HG03520 (cell line): ENCODE measurements around the gene AMPH.

ENCODE experiments used
- ATAC-seq: cut with Tn5 transposase; IDR thresholded peaks from one replicate; pipeline ENCODE4 v1.9.1; 2021; ENCODE audit warnings: mild to moderate bottlenecking, moderate library complexity; ENCODE audit not compliant: unreplicated experiment

AMPH gene

GRCh38 chr7:38630720-38631673, at the start of gene AMPH:
TSS of gene AMPH (minus strand) at chr7:38631373. CDS start at chr7:38631351, 22 bp downstream.
- ATAC-seq: no peak

DNA sequence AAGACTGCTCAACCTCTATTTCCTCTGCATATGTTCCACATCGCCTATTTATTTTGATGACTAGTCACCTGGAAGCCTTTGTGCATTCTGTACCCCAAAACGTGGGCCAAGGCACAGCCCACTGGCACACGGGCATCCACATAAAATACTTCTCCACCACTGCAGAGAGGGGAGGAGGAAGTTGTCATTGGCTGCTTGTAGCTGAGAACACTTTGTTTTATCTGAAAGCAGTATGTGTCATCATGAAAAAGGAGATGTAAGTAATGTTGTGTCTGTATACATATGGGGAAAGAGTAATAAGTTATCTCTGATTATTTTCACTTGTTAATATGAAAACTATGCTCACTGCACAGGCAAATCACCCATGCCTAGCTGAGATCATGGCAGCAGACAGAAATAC, 48.2 kb upstream of the AMPH start:
- ATAC-seq: no peak

DNA sequence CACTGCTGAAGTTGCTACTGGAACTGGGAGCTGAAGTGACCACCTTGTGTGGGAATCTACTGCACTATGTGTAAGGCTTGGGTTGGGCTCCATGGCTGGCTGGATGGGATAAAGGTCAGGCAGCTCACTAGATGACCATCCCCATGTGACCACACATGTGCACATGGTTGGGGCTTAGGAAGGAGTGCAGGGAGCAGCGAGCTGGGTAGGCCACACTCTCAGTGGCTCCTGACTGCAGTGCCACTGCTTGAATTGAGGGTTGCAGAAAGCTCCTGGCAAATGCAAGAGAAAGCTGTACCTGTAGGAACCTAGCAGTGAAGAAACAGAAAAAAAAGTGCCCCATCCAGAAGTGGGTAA, 47.5 kb upstream of the AMPH start:
- no peak for ATAC-seq

DNA sequence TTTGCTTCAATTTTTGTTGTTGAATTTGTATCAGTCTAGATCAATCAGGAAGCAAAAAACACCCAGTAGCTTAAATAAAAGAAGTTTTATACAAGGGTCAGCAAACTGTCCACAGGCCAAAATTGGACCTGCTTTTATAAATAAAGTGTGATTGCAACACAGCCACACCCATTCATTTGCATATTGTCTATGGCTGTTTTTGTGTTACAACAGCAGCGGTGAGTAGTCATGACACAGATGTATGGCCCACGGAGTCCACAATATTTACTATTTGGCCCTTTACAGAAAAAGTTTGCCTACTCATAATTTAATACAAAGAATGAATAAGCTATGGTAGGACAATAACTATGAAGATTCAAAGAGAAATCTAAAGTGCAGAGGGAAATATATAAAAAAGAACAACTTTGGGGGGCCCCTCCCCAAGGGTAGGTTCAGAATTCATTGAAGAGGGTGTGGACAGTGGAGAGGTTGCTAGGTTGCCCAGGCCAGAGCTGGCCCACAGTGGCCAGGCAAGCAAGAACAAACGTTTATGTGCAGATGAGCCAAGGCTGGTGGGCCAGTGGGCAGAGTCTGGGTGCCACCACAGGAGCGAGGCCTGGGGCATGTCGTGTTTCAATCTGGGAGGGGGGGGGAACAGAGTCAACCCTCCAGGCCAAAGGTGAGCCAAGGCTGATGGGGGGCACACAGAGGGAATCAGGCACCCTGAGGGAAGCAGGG, 47.0 kb upstream of the AMPH start:
- ATAC-seq: no peak

DNA sequence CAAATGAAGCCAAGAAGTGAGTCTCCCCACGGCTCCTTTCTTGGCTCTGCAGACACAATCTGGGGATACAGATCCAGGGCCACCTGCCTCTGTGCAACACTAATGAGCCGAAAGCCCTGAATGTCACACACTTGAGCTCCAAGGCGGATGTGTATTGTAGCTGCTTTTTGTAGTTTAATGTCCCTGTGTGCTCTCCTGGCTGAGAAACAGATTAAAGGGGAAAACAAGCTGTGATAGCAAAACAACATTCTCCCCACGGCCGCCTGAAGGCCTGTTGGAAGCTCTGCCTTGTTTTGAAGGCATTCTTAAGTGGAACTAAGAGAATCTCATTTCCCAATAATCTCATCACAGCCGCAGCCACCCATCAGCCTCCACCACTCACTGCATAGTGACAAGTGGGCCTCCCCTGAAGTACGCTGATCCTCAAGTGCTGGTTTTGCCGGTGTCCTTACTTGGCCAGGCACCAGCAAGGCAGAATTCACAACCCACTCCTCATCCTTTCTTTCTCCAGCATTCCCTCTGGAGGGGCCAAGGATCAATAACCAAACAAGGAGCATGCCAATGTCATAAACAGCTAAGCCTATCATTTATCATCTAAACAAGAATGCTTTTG, 44.4 kb upstream of the AMPH start:
- ATAC-seq: no peak

DNA sequence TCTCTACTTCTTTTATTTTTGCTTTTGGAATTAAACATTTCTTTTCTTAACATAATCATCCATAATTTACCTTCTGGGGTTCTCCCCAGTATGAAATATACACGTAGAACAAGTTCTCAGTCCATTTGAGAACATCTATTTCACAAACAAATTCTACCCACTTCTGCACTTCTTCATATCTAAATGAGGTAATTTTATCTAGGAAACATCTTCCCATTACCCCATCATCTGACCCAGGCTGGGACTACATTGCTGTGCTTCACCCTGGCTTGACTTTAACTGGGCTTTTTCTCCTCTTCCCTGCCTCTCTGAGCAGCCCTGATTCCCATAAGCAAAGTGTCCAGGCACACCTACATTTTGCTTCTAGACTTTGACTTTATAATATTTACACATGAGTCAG, 43.3 kb upstream of the AMPH start:
- no peak for ATAC-seq

GRCh38 chr7:38673795-38674194, 42.6 kb upstream of the AMPH start:
- no peak for ATAC-seq

DNA sequence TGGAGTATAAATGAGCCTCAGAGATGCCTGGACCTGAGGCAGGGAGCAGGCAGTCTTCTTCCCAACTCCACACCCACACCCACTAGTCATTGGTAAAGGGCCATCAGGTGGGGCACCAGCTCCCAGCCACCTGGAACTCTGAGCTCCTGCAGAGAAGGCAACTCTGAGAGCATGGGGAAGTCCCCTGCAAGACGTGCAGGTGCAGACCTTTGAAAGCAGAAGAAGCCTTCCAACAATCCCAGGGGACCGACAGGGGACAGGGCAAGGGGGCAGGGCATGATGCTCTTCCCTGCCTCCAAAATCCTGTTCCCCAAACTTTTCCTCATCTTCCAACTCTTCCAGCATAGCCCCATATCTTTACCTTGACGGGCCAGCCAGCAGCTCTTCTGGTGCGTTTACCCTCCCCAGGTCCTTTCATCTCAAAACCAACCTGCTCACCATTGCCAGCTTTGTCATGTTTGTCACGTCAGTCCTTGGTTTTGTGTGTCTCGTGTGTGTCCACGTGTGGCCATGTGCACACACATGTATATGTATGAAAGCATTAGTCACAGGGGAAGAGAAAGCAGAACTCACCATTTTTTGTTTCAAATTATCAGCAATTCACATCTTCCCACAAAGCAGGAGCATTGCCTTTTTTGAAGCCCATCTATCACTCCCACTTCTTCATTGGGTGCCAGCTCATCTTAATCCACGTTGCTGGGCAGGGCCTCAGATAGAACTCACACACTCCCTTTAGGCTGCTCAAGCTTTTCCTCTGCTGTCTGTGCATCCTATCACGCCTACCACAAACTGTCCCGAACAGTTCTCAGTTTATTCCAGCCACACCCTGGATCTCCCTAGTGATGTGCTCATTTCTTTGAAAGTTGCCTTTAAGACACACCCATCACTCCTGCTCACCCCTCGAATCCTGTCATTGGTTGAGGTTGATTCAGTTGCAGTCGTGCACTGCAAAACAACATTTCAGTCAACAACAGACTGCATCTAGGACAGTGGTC, 41.0 kb upstream of the AMPH start:
- ATAC-seq: no peak

DNA sequence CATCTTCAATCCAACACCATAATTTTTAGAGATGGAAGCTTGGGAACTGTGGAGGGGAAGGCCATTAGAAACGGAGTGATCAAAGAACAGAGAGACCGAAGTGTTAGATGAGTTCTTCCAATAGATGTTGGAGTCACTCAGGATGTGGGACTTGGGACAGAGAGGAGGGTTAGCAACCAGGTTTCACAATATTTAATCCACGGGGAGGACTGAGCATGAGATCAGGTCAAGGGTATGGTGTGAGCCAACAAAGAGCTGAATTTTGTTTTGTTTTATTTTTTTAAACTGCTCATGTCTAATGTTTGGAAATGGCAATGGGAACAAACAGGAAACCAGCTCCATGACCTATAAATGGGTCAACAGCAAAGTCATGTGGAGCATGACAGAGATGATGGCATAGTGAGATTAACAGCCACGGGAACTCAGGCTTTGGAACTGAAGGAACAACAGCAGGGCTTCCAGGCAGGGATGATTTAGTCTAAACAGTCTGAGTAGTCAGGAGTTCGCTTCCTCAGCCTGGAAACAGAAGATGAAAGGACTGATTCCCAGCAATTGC, 38.9 kb upstream of the AMPH start:
- no peak for ATAC-seq

DNA sequence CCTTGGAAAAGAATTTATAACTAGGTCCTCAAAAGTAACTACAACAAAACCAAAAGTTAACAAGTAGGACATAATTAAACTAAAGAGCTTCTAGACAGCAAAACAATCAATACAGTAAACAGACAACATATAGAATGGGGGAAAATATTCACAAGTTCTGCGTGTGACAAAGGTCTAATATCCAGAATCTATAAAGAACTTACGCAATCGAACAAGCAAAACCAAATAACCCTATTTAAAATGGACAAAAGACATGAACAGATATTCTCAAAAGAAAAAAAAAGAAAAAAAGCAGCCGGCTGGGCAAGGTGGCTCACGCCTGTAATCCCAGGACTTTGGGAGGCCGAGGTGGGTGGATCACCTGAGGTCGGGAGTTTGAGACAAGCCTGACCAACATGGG, 33.8 kb upstream of the AMPH start:
- ATAC-seq: no peak

- ATAC-seq: peak; percentile 85
Observed at GRCh38 chr7:38660427-38661099, 29.4 kb upstream of the AMPH start.

DNA sequence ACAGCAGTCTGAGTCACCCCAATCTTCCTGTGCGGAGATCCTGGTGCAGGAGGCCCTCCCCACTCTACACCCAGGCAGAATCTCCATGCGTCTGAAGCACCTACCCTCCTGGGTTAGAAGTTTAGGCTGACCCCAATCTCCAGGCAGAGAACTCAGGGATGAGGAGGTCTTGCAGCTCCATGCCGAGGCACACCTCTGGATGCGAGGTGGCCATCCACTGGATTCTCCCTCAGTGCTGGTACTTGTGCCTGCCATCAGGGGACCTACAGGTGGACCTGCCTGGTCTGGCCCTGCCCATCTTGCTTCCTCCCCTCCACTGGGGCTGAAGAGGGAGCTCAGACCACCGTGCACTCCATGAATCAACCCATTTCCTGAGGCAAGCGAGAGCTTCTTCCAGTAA, 28.8 kb upstream of the AMPH start:
- no peak for ATAC-seq

DNA sequence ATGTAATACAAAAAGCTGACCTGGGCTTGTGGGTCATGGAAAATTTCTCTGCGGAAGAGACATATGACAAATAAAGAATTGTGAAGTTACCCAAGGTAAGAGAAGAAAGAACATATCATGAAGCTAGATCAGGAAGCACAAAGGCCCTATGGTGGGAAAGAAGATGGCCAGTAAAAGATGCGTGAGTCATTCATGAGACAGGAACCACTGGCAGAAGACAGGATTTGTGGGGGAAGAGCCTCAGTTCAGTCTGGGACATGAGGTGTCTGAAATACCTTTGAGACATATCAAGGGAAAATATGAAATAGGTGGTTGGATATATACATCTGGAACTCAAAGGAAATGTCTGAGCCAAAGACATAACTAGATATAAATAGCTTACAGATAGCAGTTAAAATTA, 27.7 kb upstream of the AMPH start:
- no peak for ATAC-seq

DNA sequence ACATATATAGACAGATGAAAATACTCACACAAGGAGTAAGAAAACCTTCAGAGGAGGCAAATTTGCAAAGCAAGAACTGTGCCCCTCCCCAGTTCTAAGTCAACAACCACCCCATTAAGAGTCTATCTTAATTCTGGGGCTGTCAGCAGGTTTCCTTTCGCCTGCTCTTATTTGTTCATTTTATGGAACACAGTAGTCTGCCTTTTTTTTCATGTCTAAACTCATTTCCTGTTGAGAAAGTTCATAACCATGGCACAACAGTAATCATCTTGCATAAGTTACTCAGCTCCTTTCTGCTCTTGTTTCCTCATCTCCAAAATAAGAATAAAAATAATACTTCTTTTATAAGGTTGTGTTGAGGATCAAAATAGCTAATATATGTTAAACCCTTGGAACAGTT, 25.8 kb upstream of the AMPH start:
- no peak for ATAC-seq

DNA sequence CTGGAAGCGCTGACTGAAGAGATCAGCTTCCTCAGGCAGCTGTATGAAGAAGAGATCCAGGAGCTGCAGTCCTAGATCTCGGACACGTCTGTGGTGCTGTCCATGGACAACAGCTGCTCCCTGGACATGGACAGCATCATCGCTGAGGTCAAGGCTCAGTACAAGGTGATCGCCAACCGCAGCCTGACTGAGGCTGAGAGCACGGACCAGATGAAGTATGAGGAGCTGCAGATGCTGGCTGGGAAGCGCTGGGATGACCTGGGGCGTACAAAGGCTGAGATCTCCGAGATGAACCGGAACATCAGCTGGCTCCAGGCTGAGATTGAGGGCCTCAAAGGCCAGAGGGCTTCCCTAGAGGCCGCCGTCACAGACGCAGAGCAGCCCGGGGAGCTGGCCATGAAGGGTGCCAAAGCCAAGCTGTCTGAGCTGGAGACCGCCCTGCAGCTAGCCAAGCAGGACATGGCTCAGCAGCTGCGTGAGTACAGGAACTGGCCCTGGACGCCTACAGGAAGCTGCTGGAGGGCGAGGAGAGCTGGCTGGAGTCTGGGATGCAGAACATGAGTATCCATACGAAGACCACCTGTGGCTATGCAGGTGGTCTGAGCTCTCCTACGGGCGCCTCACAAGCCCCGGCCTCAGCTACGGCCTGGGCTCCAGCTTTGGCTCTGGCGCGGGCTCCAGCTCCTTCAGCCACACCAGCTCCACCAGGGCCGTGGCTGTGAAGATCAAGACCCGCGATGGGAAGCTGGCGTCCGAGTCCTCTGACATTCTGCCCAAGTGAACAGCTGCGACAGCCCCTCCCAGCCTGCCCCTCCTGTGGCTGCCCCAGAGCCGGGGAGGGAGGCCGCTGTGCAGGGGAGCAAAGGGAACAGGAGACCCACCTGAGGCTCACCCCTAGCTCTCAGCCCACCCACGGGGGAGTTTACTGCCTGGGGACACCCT, 24.9 kb upstream of the AMPH start:
- ATAC-seq: no peak

DNA sequence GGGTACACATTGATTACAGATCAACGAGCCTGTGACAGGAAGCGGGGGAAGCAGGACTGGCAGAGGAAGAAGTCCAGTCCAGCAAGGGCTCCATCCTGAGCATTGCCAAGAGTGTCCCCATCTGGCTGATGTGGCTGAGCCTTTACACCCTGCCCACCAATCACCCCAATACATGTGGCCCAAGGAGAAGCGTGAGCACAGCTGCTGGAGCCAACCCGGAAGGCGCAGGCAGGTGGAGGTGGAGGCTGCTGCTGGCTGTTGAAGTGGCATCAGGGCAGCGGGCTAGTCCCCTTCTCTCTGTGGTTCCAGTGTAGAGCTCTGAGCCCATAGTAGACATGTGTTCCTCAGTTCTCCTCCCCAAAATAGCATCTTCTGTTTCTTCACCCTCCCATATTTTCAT, 6.8 kb upstream of the AMPH start:
- no peak for ATAC-seq

DNA sequence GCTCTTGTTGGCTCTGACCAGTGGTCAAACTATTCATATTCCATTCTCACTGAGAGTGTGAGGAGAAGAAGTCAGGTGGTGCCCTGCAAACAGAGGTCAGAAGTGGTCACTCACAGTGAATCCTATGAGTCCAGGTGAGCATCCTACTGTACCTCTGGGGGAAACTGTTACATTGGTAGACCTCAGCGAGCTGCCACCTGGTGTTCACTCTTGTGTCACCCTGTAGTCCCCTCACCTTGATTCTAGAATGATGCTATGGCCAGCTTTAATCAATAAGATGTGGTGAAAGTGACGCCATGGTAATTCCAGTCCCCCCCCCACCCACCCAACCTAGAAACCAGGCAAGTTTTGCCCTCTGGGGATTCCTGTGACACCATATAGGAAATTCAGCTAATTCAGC, 1.2 kb upstream of the AMPH start:
- ATAC-seq: no peak

- ATAC-seq: no peak
Observed at GRCh38 chr7:38629651-38630510, 1.3 kb downstream of the AMPH start.
